ENCODE data around the gene MSN.

DNA sequence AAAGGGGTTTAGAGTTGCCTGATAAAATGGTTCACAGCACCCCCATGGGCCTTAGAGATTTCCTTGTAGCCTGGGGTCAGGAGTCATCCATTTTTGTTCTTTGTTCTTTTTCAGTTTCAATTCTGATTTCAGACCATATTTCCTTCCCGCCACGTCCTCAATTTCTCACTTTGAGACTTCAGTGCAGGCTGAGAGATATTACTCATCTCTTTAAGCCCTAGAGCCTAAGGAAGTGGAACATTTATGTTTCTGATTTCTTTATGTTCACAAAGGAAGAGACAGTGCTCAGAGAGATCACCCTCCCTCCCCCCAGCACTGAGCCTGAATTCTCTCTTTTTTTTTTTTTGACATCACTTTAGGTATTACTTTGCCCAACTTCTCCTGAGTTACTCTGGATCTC, 56.3 kb downstream of the MSN start:
- TF ChIP-seq POLR2A (IDR thresholded peaks at IDR 0.05; ENCODE audit: low read depth, low read length) (no peak), POLR2AphosphoS5 (IDR thresholded peaks at IDR 0.05; ENCODE audit: low read depth, low read length) (no peak), TAF1 (IDR thresholded peaks at IDR 0.05; ENCODE audit: low read depth, low read length) (no peak), POU2F2 (IDR thresholded peaks at IDR 0.05; ENCODE audit: low read depth, low read length) (no peak), SPI1 (IDR thresholded peaks at IDR 0.05; ENCODE audit: low read depth, low read length) (peak; percentile 70)
